H9 (cell line): ENCODE measurements around the gene ADGRE1. TPM values are rescaled to one million over a fixed set of nuclear protein-coding genes. Genes with fewer than 3 reads are reported as not detected.

ENCODE experiments used
- DNase-seq: peaks from one replicate; pipeline ENCODE4 v3.0.0-alpha.2; 2017
- H2AFZ ChIP-seq: one replicate; pipeline ENCODE4 v1.6.1; 2013; ENCODE audit warnings: mild to moderate bottlenecking, low read length, control low read depth, moderate library complexity
- H2AK5ac ChIP-seq: 2 replicates; pipeline ENCODE4 v1.6.1; 2013; ENCODE audit warnings: low read length, control low read depth, mixed read lengths; ENCODE audit not compliant: insufficient read length
- H2BK120ac ChIP-seq: one replicate; pipeline ENCODE4 v1.6.1; 2013; ENCODE audit warnings: low read depth, mild to moderate bottlenecking, low read length, control low read depth, inconsistent platforms; ENCODE audit not compliant: poor library complexity, severe bottlenecking
- H2BK12ac ChIP-seq: 2 replicates; pipeline ENCODE4 v1.6.1; 2013; ENCODE audit warnings: low read length, control low read depth, mixed read lengths, low read depth; ENCODE audit not compliant: insufficient read length
- H2BK15ac ChIP-seq: 2 replicates; pipeline ENCODE4 v1.6.1; 2013; ENCODE audit warnings: low read depth, low read length, control low read depth
- H2BK20ac ChIP-seq: one replicate; pipeline ENCODE4 v1.6.1; 2013; ENCODE audit warnings: low read depth, mild to moderate bottlenecking, low read length, control low read depth, inconsistent platforms; ENCODE audit not compliant: poor library complexity, severe bottlenecking
- H2BK5ac ChIP-seq: 2 replicates; pipeline ENCODE4 v1.6.1; 2013; ENCODE audit warnings: low read length, control low read depth, mixed read lengths; ENCODE audit not compliant: insufficient read length
- H3K14ac ChIP-seq: 2 replicates; pipeline ENCODE4 v1.6.1; 2013; ENCODE audit warnings: low read length, control low read depth; ENCODE audit not compliant: insufficient read depth
- H3K18ac ChIP-seq: 2 replicates; pipeline ENCODE4 v1.6.1; 2013; ENCODE audit warnings: low read depth, mild to moderate bottlenecking, mixed read lengths, low read length, control low read depth; ENCODE audit not compliant: insufficient read length
- H3K23ac ChIP-seq: 2 replicates; pipeline ENCODE4 v1.6.1; 2013; ENCODE audit warnings: low read length, control low read depth, mixed read lengths, low read depth; ENCODE audit not compliant: insufficient read length
- H3K23me2 ChIP-seq: 2 replicates; pipeline ENCODE4 v1.6.1; 2013; ENCODE audit warnings: low read depth, mild to moderate bottlenecking, mixed read lengths, low read length, control low read depth; ENCODE audit not compliant: insufficient read length, poor library complexity, severe bottlenecking
- H3K27ac ChIP-seq: 2 replicates; pipeline ENCODE4 v1.5.1; 2013; ENCODE audit warnings: low read length, control low read depth, mixed read lengths, low read depth; ENCODE audit not compliant: insufficient read length
- H3K27me3 ChIP-seq: 2 replicates; pipeline ENCODE4 v1.6.1; 2013; ENCODE audit warnings: low read length, control low read depth, inconsistent platforms; ENCODE audit not compliant: insufficient read depth
- H3K4ac ChIP-seq: 2 replicates; pipeline ENCODE4 v1.6.1; 2013; ENCODE audit warnings: low read depth, mild to moderate bottlenecking, control low read depth, inconsistent platforms, low read length, moderate library complexity
- H3K4me1 ChIP-seq: 2 replicates; pipeline ENCODE4 v1.6.1; 2013; ENCODE audit warnings: low read length, control low read depth, inconsistent platforms; ENCODE audit not compliant: insufficient read depth
- H3K4me2 ChIP-seq: 2 replicates; pipeline ENCODE4 v1.6.1; 2013; ENCODE audit warnings: low read length, control low read depth, mixed read lengths; ENCODE audit not compliant: insufficient read length, insufficient read depth
- H3K56ac ChIP-seq: 2 replicates; pipeline ENCODE4 v1.6.1; 2013; ENCODE audit warnings: low read depth, mild to moderate bottlenecking, mixed read lengths, low read length, control low read depth; ENCODE audit not compliant: insufficient read length
- H3K79me1 ChIP-seq: 2 replicates; pipeline ENCODE4 v1.6.1; 2013; ENCODE audit warnings: low read depth, mild to moderate bottlenecking, moderate library complexity, low read length, control low read depth, inconsistent platforms; ENCODE audit not compliant: insufficient read depth, poor library complexity, severe bottlenecking
- H3K79me2 ChIP-seq: 2 replicates; pipeline ENCODE4 v1.6.1; 2013; ENCODE audit warnings: low read length, control low read depth, inconsistent platforms; ENCODE audit not compliant: insufficient read depth
- H3K9ac ChIP-seq: 2 replicates; pipeline ENCODE4 v1.6.1; 2013; ENCODE audit warnings: low read length, control low read depth, mixed read lengths; ENCODE audit not compliant: insufficient read length; ENCODE audit errors: extremely low read depth
- H3K9me3 ChIP-seq: one replicate; pipeline ENCODE4 v1.6.1; 2013; ENCODE audit warnings: low read depth, low read length, inconsistent platforms; ENCODE audit not compliant: control insufficient read depth
- H3T11ph ChIP-seq: one replicate; pipeline ENCODE4 v1.6.1; 2013; ENCODE audit warnings: mild to moderate bottlenecking, low read length, control low read depth, inconsistent platforms
- H4K20me1 ChIP-seq: one replicate; pipeline ENCODE4 v1.6.1; 2013; ENCODE audit not compliant: control insufficient read depth, insufficient read length, insufficient read depth
- H4K5ac ChIP-seq: 2 replicates; pipeline ENCODE4 v1.6.1; 2013; ENCODE audit warnings: low read depth, mild to moderate bottlenecking, mixed read lengths, low read length, control low read depth; ENCODE audit not compliant: insufficient read length
- H4K8ac ChIP-seq: replicated peaks from 2 replicates; pipeline ENCODE4 v1.6.1; 2013; ENCODE audit warnings: low read length, control low read depth, mixed read lengths, low read depth; ENCODE audit not compliant: insufficient read length
- H4K91ac ChIP-seq: 2 replicates; pipeline ENCODE4 v1.6.1; 2013; ENCODE audit warnings: low read depth, mild to moderate bottlenecking, moderate library complexity, mixed read lengths, low read length, control low read depth; ENCODE audit not compliant: insufficient read length
- H3K27ac Mint-ChIP-seq, 3 experiments: 2 replicates in 2 of 3; 3 replicates in 1 of 3; pipeline ENCODE4 v1.8.0; 2020 to 2021; ENCODE audit warnings: mixed read lengths in 3 of 3, mild to moderate bottlenecking in 1 of 3, moderate library complexity in 1 of 3
- H3K27me3 Mint-ChIP-seq: 2 replicates; pipeline ENCODE4 v1.8.0; 2021; ENCODE audit warnings: low read depth, mild to moderate bottlenecking, moderate library complexity, mixed read lengths
- H3K36me3 Mint-ChIP-seq, 3 experiments: 2 replicates in 2 of 3; 3 replicates in 1 of 3; pipeline ENCODE4 v1.8.0; 2020 to 2021; ENCODE audit warnings: low read depth in 3 of 3, mixed read lengths in 3 of 3; ENCODE audit not compliant: insufficient read depth in 1 of 3
- H3K4me1 Mint-ChIP-seq, 2 experiments: 2 replicates each; pipeline ENCODE4 v1.8.0; 2020; ENCODE audit warnings: mixed read lengths in 2 of 2
- H3K4me3 Mint-ChIP-seq, 2 experiments: 2 replicates in 1 of 2; 3 replicates in 1 of 2; pipeline ENCODE4 v1.8.0; 2020 to 2021; ENCODE audit warnings: mild to moderate bottlenecking in 2 of 2, mixed read lengths in 2 of 2, moderate library complexity in 1 of 2
- H3K9me3 Mint-ChIP-seq, 2 experiments: 2 replicates in 1 of 2; 3 replicates in 1 of 2; pipeline ENCODE4 v1.8.0; 2020; ENCODE audit warnings: mild to moderate bottlenecking in 2 of 2, mixed read lengths in 2 of 2, moderate library complexity in 1 of 2
- CTCF ChIP-seq: fragments of 200-600 bp; sonication (generic); conservative IDR thresholded peaks from 3 replicates; pipeline ENCODE4 v1.8.0; 2021; ENCODE audit warnings: antibody characterized with exemption, mild to moderate bottlenecking
- WGBS: extraction: QIAGEN DNeasy Blood & Tissue Kit; methylation state at CpG from one replicate; pipeline ENCODE4 v1.1.7; 2013; ENCODE audit warnings: missing lambda C conversion rate, low lambda C conversion rate, mixed read lengths; ENCODE audit not compliant: insufficient read length; ENCODE audit errors: extremely low coverage; 5-methylcytosine and 5-hydroxymethylcytosine counted together
- total RNA-seq: library from RNA; stranded (reverse); gene quantifications from 2 replicates; pipeline ENCODE4 v1.2.1, GENCODE V29; 2021

ADGRE1 gene
- total RNA-seq, 1 experiment from 2014 or later = not detected

GRCh38 chr19:6854758-6855157 is 32.6 kb upstream of the ADGRE1 start:
- H2BK12ac ChIP-seq = no peak overlapping the region
- no peak overlapping the region for H2BK5ac ChIP-seq
- Mint-ChIP-seq H3K9me3 (peaks cover 2 to 59% of the 10 kb centered on the region in 2 experiments; a peak in 4 of 5 replicates), H3K27ac (no peak overlapping the region), H3K36me3 (no peaks in the 10 kb centered on the region), H3K4me1 (no peaks in the 10 kb centered on the region), H3K4me3 (no peak overlapping the region), H3K27me3 (peaks cover 3% of the 10 kb centered on the region)
- H2BK20ac ChIP-seq = no peak overlapping the region
- no peaks in the 10 kb centered on the region for H3K79me2 ChIP-seq
- no peak overlapping the region for H3K27ac ChIP-seq
- H3K4ac ChIP-seq = no peak overlapping the region
- H3K9ac ChIP-seq = no peak overlapping the region
- H3K4me1 ChIP-seq = no peaks in the 10 kb centered on the region
- H3K9me3 ChIP-seq = no peaks in the 10 kb centered on the region
- no peak overlapping the region for H2AK5ac ChIP-seq
- no peaks in the 10 kb centered on the region for H3K79me1 ChIP-seq
- H4K91ac ChIP-seq = no peak overlapping the region
- H2BK15ac ChIP-seq = no peak overlapping the region
- H3K14ac ChIP-seq = no peak overlapping the region
- no peak overlapping the region for H3T11ph ChIP-seq
- no peak overlapping the region for H3K4me2 ChIP-seq
- no peak for DNase-seq
- H4K20me1 ChIP-seq = no peaks in the 10 kb centered on the region
- H4K8ac ChIP-seq = no peak overlapping the region
- TF ChIP-seq CTCF = no peak
- no CpG with 5 or more reads among the region's 2 CpGs for WGBS
- H3K56ac ChIP-seq = no peak overlapping the region
- no peak overlapping the region for H3K23ac ChIP-seq
- peaks cover 4% of the 10 kb centered on the region for H3K23me2 ChIP-seq
- no peak overlapping the region for H4K5ac ChIP-seq
- no peaks in the 10 kb centered on the region for H3K27me3 ChIP-seq
- no peak overlapping the region for H3K18ac ChIP-seq
- no peak overlapping the region for H2BK120ac ChIP-seq
- H2AFZ ChIP-seq = no peak overlapping the region
